Gastrocnemius medialis (tissue), 4 donors: ENCODE measurements around the gene POLR3K.

Experiments used
- POLR2A ChIP-seq, 2 donors: fragments of 450-650 bp; IDR thresholded peaks; one replicate each; pipeline ENCODE4 v1.6.1; 2017; ENCODE audit warnings: antibody characterized with exemption in 2 of 2, mild to moderate bottlenecking in 2 of 2, moderate library complexity in 2 of 2
- TF ChIP-seq, protein P1 (sequence below), 5 experiments: fragments of 450-650 bp in 3 of 5; fragments of 200-600 bp in 2 of 5; sonication (generic) in 2 of 5; IDR thresholded peaks in 4 of 5; conservative IDR thresholded peaks in 1 of 5; 1 replicate in 4 of 5; 2 replicates in 1 of 5; pipeline ENCODE4 v1.5.1; 2016 to 2019; ENCODE audit warnings: antibody characterized with exemption in 5 of 5, mild to moderate bottlenecking in 3 of 5, moderate library complexity in 3 of 5

DNA sequence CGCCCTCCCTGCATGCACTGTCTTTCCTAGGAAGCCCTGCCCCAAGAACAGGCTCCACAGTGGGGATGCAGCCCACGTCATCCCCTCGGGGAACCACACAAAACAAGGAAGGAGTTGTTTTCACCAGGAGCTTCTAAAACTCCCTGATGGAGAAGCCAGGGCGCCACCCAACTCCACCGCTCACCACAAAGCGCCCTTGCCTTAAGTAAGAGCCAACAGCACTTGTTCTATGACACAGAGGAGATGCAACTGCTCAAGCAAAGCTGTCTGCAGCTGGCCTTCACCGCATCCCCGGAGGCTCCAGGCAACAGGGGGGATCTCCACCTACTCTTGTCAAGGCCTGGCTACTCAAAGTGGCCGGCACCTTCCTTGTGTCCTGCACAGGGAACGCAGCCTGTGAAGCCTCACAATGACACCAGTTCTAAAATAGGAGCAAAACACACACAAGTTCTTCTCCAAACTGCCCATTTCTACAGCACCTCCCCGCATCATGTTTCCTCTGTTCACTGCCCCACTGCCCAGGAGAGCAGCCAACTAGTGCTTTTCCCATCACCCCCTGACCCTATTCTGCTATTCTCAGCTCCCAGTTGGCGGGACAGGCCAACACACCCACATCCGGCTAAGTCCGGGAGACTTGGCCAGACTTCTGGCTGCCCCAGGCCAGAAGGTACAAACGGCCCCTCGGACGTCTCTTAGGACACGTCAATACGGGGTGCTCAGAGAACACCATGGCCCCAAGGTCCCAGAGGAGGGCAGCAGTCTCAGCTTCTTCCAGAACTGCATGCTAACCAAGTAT, 48.9 kb upstream of the POLR3K start:
- TF ChIP-seq, protein P1, sequence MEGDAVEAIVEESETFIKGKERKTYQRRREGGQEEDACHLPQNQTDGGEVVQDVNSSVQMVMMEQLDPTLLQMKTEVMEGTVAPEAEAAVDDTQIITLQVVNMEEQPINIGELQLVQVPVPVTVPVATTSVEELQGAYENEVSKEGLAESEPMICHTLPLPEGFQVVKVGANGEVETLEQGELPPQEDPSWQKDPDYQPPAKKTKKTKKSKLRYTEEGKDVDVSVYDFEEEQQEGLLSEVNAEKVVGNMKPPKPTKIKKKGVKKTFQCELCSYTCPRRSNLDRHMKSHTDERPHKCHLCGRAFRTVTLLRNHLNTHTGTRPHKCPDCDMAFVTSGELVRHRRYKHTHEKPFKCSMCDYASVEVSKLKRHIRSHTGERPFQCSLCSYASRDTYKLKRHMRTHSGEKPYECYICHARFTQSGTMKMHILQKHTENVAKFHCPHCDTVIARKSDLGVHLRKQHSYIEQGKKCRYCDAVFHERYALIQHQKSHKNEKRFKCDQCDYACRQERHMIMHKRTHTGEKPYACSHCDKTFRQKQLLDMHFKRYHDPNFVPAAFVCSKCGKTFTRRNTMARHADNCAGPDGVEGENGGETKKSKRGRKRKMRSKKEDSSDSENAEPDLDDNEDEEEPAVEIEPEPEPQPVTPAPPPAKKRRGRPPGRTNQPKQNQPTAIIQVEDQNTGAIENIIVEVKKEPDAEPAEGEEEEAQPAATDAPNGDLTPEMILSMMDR (IDR thresholded peaks at IDR 0.05 in 4 of 5, conservative IDR thresholded peaks at IDR 0.05 in 1 of 5) = no peak
- no peak for TF ChIP-seq POLR2A (IDR thresholded peaks at IDR 0.05)
